Loucy (cell line): ENCODE measurements around the gene LUZP1.

Experiments used
- CTCF ChIP-seq: fragments of 200-600 bp; sonication (generic); conservative IDR thresholded peaks from 2 replicates; pipeline ENCODE4 v1.5.1; 2014; ENCODE audit warnings: mild to moderate bottlenecking, antibody characterized with exemption, low read length
- EZH2phosphoT487 ChIP-seq: fragments of 200-600 bp; IDR thresholded peaks from 2 replicates; pipeline ENCODE4 v1.6.1; 2018; ENCODE audit warnings: antibody characterized with exemption, mild to moderate bottlenecking, moderate library complexity, borderline replicate concordance

GRCh38 chr1:23210963-23211362, 42.3 kb upstream of the LUZP1 start:
- TF ChIP-seq CTCF, result no peak
- no peak for TF ChIP-seq EZH2phosphoT487
